HG03025 (cell line): ENCODE results near the gene LRP1B.
"Not testable (repeated sequence)": the region's sequence is repeated elsewhere in the genome, so short reads cannot be mapped to it uniquely, and the experiment has no call there.

Source experiments
- ATAC-seq: cut with Tn5 transposase; IDR thresholded peaks from one replicate; pipeline ENCODE4 v1.9.1; 2021; ENCODE audit warnings: mild to moderate bottlenecking, moderate library complexity; ENCODE audit not compliant: unreplicated experiment, low FRiP score

The LRP1B gene

DNA sequence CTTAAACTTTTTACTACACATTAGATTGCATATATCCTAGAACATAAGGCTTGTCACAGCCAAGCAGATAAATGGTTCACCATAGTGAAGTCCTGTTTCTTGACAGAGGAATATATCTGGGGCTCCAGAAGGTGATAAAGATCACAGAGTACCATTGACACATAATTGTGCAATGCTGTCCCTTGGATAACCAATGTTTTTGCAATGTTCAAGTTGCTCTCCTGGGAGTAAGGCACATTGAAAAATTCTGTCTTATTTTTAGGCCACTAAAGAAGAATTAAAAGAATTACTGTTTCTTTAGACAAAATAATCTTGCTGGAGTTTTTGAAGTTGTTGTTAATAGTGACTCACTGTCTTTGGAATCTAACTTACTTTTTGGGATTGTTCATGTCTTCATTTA, 1132.8 kb downstream of the LRP1B start:
- no peak for ATAC-seq

DNA sequence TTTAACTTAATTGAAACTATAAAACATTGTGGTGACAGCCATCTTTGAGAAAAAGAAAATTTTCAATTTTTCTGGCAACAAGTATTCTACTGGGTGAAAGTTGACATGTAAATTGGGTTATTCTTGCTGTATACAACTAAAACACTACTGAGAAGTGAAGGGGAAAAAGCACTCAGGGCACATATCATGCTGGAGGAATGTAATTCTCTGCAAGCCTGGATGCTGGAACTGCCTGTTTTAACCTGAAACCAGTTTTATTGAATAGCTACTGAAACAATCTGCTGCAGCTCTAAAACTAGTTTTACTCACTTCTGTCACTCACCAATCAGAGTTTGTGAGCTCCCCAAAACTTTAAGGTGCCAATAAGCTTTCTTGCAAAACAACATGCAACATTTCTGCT, 1136.0 kb downstream of the LRP1B start:
- no peak for ATAC-seq

DNA sequence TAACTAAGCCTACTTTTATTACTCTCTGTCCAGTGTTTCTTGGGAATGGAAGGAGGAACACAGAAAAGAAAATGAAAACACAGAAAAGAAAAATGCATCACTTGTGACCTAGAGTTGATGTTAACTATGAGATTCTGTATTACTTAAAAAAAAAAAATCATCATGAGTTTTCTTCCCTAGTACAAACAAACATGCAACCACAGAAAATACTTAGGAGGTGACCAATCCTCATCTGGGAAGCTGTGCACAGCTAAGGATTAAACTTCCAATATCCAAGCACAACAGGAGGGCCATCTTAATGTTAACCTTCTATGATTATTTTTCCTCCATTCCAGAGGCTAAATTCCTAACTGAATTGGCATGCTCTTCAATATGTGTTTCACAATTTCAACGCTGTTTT, 1140.4 kb downstream of the LRP1B start:
- no peak for ATAC-seq

DNA sequence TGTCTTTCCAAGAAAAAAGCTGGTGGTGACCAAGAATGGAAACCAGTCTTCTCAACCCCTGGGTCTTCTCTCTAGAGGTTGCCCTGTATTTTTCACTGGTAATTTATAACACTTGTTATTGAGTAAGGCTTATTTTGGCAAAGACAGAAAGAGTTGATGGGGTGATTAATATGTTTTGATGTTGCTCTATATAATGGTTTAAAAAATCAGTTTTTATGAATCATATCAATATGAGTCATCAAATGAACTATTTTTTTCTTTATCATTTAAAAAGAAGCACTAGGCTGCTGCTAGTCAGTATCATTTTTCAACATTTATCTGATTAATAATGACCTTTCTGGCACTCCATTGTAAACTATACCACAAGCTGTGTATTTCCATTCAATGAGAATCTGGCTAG, 1142.2 kb downstream of the LRP1B start:
- ATAC-seq: no peak

DNA sequence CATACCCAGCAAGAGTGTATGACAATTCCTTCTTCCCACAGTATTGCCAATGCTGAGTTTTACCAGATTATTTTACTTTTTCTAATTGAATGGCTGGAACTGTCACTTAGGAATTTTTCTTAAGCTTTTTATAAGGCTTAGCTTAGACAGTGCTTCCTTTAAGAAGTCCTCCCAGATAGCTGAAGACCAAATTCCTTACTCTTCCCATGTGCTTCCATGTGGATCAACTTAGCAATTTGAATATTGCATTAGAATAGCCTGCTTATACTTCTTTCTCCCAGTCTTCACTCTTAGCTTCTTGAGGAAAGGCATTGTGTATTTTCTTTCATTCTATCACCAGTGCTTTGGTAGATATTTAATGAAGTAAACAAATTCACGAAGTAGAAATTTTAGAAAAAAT, 1144.4 kb downstream of the LRP1B start:
- no peak for ATAC-seq

DNA sequence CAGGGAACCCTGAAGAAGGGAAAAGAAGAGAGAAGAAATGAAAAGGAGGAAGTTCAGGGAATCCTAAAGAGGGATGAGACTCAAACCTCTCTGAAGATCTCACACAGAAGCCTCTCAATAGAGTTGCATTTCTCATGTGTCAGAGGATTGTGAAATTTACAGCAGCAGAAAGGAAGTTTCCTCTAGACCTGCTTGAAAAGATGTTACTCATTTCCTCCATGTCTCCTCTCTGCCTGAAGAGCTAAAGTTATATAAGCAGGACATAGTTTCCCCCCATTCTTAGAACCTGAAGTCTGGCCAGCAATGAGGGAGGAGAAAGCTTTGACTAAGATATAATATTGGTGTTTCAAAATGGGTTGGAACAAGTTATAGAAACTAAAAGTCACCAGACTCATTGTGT, 1155.6 kb downstream of the LRP1B start:
- ATAC-seq: no peak

DNA sequence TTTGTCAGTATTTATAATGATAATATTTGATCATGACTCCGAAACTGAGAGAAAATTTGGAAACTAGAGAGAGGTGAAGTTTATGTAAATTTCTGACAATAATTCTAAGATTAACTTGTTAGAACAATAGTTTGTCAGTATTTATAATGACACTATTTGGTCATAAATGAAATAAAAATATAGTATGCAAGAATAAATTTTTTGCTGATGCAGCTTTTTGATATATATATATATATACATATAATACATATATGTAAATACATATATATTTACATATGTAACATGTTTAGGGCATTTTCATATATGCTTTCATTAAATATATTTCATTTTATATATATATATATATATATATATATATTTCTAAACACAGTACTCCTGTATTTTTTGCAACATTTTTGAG, 1158.1 kb downstream of the LRP1B start:
- no peak for ATAC-seq

DNA sequence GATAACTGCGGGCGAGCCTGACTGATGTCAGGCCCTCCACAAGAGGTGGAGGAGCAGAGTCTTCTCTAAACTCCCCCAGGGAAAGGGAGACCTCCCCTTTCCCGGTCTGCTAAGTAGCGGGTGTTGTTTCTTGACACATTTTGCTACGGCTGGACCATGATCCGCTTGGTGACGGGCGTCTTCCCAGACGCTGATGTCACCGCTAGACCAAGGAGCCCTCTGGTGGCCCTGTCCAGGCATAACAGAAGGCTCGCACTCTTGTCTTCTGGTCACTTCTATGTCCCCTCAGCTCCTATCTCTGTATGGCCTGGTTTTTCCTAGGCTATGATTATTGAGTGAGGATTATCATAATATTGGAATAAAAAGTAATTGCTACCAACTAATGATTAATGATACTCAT, 1166.5 kb downstream of the LRP1B start:
- not testable (repeated sequence) for ATAC-seq

DNA sequence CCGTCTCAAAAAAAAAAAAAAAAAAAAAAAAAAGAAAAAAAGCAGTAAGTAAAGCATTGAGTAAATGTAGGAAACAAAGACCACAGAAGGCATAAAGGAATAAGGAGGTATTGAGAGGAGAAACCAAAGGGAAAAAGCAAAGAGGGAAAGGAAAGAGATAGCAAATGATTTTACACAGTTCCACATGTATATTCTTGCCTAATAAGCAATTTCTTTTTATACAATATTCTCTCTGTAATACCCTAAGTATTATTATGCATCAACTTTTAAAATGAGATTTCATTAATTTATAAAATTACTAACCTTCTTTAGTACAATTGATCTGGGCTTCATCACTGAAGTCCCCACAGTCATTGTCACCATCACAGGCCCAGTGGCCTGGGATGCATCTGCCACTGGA, 1180.9 kb downstream of the LRP1B start:
- ATAC-seq: no peak

DNA sequence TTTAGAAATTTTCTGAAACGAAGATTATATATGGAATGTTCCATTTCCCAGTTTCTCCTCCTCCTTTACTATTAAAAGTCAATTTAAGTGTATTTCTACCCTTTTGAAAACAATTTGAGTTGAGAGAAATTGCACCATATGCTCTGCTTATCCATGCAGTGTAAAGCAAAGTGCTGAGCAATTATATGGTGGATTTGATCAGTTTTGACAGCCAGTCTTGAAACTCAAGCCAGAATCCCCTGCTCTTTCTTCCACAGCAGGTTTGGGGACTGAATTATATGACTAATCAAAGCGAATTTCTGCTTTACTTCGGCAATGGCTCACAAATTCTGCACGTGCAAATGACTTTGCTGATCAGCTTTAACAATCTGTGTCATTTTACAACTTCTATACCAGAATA, 1183.6 kb downstream of the LRP1B start:
- ATAC-seq: no peak

DNA sequence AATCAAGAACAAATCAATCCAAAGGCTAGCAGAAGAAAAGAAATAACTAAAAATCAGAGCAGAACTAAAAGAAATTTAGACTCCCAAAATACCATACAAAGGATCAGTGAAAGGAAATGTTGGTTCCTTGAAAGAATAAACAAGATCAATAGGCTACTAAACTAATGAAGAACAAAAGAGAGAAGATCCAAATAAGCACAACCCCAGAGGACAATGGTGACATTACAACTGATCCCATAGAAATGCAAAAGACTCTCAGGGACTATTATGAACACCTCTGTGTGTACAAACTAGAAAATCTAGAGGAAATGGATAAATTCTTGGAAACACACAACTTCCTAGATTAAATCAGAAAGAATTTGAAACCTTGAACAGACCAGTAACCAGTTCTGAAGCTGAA, 1186.9 kb downstream of the LRP1B start:
- ATAC-seq: no peak

DNA sequence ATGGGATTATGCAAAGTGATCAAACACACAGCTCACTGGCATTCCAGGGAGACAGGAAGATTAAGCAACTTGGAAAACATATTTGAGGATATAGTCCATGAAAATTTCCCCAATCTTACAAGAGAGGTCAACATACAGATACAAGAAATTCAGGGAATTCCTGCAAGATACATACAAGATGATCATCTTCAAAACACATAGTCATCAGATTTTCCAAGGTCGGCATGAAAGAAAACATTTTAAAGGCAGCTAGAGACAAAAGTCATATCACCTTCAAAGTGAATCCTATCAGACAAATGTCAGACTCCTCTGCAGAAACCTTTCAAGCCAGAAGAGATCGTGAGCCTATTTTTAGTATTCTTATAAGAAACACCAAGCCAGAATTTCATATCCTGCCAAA, 1188.5 kb downstream of the LRP1B start:
- ATAC-seq: no peak

DNA sequence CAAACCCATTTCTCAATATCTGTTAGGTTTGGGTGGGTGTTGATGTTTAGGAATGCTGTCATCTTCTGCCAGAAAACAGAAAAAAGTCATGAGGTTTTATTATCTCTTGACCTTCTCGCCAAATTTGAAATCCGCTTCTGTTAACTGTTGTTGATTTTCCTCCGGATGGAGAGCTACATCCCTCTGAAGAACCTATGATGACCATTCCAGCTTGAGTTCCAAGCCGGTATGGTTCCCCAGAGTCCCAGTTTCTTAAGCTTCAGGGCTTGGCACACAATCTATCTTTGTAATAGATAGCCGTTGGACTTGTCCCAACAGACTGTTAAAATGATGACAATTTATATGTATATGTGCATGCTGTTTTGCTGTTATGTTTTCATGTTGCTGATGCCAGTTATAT, 1201.0 kb downstream of the LRP1B start:
- ATAC-seq: no peak

DNA sequence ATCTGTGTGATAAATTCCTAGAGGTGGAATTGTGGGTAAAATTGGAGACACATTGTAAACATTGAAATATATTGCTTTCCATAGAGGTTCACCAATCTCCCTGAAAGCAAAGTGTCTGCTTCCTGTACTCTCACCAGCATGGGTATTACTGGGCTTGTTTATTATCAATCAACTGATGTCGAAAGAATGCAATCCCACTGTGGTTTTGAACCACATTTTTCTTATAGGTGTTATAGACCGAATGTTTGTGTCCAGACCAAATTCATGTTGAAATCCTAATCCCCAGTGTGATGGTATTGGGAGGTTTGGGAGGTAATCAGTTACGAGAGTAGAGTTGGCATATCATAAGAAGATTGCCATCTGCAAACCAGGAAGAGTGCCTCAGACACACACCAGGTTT, 1212.4 kb downstream of the LRP1B start:
- no peak for ATAC-seq

DNA sequence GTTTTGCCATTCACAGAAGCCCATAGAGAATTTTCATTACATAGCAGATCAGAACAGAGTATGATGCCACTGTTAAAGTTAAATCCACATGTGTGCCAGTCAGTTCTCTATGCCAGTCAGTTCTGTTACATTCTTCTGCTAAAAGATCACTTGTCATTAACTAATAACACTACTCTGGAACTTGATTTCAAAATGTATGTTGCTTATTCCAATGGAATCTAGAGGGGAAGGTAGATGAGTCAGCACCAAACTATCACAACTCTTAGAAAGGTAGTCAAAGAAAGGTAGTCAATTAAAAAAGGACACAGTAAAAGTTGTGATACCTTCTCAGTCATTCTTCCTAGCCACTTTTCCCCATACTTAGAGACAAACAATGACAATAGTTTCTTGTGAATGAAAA, 1214.4 kb downstream of the LRP1B start:
- ATAC-seq: no peak

DNA sequence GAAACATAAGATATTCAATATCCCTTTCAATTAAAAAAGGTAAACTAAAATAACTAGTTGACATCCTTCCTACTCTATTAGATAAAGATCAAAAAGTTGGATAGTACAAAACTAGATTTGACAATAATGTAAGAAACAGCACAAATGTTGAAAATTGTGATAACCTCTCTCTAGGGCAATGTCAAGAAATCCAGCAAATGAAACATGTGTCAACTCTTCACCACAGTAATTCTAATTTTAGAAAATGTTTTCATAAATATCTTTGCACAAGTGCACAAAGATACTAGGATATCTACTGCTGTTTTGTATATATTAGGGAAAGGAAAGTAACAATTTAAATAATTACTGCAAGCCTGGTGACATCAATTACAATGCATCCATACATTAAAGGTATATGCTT, 1220.1 kb downstream of the LRP1B start:
- ATAC-seq: no peak

DNA sequence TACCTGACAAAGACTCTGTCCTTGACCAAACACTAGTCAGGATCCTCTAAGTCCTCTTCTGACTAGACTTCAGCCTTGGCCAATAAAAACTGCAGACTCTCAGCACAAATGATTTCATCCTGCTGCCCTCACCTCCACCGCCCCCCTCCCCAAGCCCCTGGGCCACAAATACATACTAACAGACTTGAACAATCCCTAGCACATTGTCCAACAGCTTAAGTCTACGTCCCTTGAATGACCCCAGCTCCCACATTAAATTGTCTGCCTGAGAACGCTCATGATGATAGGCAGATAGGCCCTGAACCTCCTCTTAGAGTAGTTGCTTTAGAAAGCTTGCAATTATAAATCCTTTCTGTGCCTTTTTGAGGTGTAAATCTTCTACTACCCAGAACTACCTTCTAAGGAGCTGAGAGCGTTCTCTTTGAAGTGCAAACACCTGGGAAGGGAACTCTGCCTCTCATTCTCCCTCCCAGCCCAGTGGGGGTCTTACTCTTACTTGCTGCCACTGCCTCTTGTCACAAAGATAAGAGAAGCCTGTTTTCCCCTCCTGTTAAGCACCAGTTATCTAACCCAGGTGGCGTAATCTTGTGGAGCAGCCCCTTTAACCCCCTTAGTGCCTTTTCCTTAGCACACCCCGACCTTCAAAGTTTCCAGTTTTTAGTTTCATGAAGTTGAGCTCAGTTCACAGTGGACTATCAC, 1225.6 kb downstream of the LRP1B start:
- no peak for ATAC-seq

DNA sequence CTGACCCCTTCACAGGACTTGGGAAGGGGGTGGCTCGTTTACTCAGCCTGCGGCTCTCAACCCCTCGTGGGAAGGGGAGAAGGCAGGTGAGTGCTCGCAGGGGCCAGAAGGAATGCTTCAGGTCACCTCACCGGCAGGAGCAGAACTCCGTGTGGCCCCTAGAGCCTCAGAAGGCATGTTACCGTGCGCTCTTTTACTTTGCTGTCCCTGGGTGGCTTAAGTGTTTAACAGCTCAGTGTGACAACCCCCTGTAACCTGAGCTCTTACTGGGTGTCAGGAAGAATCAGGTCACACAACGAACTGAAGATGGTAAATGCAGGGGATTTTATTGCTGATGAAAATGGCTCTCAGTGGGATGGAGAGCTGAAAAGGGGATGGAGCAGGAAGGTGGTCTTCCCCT, 1235.4 kb downstream of the LRP1B start:
- no peak for ATAC-seq

DNA sequence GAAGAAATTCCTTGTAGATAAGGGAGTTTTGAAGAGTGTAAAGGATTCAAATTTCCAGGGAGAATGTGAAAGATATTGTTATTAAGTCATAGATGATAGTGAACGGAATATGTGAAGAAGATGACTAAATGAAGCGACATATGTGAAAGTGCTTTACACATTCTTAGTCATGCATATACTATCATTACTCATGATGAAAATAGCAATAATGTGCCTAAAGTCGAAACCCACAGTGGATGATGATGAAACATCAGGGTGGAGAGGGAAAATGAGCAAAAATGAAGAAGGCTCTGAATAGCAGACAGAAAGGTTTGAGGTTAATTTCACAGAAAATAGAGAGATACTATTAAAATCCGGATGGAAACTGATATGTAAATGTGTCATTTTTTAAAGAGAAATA, 1237.1 kb downstream of the LRP1B start:
- ATAC-seq: no peak

DNA sequence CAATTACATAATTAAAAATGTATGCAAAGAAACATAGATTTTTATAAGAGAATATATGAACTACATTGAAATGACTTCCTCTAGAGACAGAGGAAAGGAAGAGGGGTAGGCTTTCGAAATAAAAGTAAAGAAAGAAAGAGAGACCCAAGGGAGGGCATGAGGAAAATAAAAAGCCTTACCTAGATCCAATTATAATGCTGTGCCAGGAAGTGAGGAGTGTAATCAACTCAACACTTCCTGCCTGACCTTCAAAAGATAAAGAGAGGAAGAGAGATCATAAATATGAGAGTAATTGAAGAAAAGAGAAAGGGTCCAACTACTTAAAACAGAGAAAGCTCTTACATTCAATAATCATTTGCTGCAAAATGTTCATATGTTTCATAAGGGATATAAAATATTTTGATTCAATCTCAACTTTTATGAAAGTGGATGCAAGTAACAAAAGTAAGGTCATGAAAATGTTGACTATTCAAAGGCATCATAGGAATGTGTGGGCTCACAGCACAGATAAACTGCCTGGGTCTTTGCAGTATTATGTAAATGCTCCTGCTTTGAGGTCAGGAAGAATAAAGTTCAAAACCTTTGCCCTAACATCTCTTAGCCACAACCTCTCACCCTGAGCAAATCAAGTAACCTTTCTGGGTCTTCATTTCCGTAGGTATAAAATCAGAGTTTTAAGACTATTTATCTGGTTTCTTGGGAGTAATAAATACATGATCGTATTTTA, 1237.7 kb downstream of the LRP1B start:
- no peak for ATAC-seq

DNA sequence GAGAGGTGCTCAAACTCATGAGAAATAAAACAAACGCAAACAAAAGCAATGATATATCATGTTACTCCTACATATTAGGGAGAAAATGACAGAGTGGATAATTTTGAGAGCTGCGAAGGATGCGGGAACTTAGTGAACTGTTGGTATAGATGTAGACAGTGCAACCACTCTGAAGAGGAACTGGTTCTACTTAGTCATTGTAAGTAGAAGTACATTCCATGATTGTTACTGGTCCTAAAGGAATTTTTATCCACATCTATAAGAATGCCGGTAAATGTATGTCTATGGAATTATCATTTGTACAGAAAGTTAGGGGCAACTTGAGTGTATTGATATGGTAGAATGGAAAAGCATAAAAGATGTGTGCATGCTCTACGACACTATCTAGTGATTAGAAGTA, 1238.4 kb downstream of the LRP1B start:
- ATAC-seq: no peak

DNA sequence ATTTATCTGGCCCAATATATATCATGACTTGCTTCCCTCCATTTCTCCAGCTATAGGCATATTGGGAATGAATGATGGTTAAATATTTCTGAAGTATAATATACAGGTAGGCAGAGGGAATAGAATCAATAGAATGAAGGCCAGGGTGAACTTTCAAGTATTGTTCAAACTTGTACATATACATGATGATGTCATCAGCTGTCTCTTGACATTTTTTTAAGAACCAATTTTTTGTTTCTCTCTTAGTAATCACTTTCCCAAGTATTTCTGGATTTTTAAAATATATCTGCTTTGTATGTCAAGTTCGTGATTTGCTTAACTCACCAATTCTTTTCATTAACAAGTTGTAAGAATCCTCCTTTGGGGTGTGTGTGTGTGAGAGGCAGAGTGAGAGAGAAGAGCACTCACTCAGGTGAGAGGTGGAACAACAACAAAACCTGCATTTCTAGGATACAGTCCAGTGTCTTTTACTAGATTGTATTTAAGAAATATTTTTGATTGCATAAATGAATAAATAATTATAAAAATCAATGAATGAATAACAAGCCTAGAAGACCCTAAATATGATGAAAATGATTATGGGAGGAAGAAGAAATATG, 1239.1 kb downstream of the LRP1B start:
- no peak for ATAC-seq
